MCF 10A (cell line): ENCODE data around the gene PDE4D. TPM values are rescaled to one million over a fixed set of nuclear protein-coding genes. Genes with fewer than 3 reads are reported as not detected.

Experiments
- BruUV-seq: library from RNA; stranded (reverse); fragments of 400-500 nt; replicated peaks from 2 replicates; lab custom pipeline; 2021; lab: Mats Ljungman, UMichigan
- CTCF ChIA-PET: fragments of 300-600 bp; sonication (Branson Sonifier 250); formaldehyde crosslinking; extraction: SDS; loops from one replicate; lab custom pipeline; 2021; ENCODE audit warnings: antibody characterized with exemption, inconsistent platforms; lab: Yijun Ruan, JAX
- POLR2A ChIA-PET: fragments of 300-600, 350-650 bp; sonication (Branson Sonifier 250); formaldehyde crosslinking; extraction: SDS; loops from one replicate; lab custom pipeline; 2020; ENCODE audit warnings: antibody characterized with exemption, inconsistent platforms; lab: Yijun Ruan, JAX
- DNase-seq: peaks from one replicate; pipeline ENCODE4 v3.0.0-alpha.2; 2018; ENCODE audit not compliant: unreplicated experiment
- H3K27ac Mint-ChIP-seq: one replicate; pipeline ENCODE4 v1.8.0; 2022; ENCODE audit warnings: mild to moderate bottlenecking, low read depth, mixed read lengths; ENCODE audit not compliant: unreplicated experiment
- H3K27me3 Mint-ChIP-seq: one replicate; pipeline ENCODE4 v1.8.0; 2022; ENCODE audit warnings: mixed read lengths; ENCODE audit not compliant: insufficient read depth, unreplicated experiment
- H3K36me3 Mint-ChIP-seq: one replicate; pipeline ENCODE4 v1.8.0; 2022; ENCODE audit warnings: mild to moderate bottlenecking, moderate library complexity, mixed read lengths; ENCODE audit not compliant: insufficient read depth, unreplicated experiment
- H3K4me1 Mint-ChIP-seq: one replicate; pipeline ENCODE4 v1.8.0; 2022; ENCODE audit warnings: mixed read lengths; ENCODE audit not compliant: insufficient read depth, unreplicated experiment
- H3K4me3 Mint-ChIP-seq: one replicate; pipeline ENCODE4 v1.8.0; 2022; ENCODE audit warnings: mild to moderate bottlenecking, moderate library complexity, mixed read lengths; ENCODE audit not compliant: unreplicated experiment
- H3K9me3 Mint-ChIP-seq: one replicate; pipeline ENCODE4 v1.8.0; 2022; ENCODE audit warnings: mixed read lengths; ENCODE audit not compliant: unreplicated experiment
- intact Hi-C: fragments of 100-400 bp; cut with micrococcal nuclease; formaldehyde crosslinking; loops from 2 replicates; pipeline ENCODE4 v1.14.1; 2022
- total RNA-seq: library from RNA; stranded (reverse); gene quantifications from 2 replicates; pipeline ENCODE4 v1.2.3, GENCODE V29; 2022
- TF ChIP-seq, protein P1 (sequence below): fragments of 200-600 bp; IDR thresholded peaks from one replicate; pipeline ENCODE4 v1.8.0; 2022; ENCODE audit warnings: antibody characterized with exemption, mild to moderate bottlenecking; ENCODE audit not compliant: unreplicated experiment

The PDE4D gene
- total RNA-seq, 1 experiment from 2014 or later, result 85.0 TPM

DNA sequence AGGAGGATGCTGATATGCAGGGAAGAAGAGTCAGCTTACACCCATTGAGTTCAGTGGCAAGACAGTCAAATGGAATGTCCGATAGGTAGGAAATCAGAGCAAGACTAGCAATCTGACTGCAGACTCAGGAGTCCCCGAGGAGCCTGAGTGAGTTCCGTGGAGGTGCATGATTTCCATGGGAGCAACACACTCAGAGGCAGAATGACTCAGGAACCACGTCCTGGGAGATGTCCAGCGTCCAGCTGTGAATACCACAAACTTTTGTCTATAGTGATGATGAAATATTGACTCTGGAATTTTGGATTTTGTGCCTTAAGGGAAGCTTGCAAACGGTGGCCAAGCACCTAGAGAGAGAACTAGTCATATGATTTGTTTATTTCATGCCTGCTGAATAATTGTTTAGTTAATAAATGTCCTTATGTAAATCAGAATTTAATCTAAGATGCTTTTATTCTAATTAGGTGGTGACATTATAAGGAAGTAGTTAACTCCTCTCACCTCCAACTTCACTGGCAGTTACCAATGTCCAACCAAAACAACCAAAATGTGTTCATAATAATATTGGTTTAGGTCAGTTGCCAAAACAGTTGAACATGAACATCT is 100.4 kb downstream of the PDE4D start:
- ChIA-PET CTCF (interaction anchor here (0.6 to 2.3 kb wide), 11 partner anchors 24 to 886 kb away, joined by 3 to 7 read pairs (median 4); no protein-coding TSS in a partner anchor), POLR2A (interaction anchor here (0.7 to 10.6 kb wide), 14 partner anchors 8 to 757 kb away, joined by 3 to 437 read pairs (median 6); no protein-coding TSS in a partner anchor)
- Mint-ChIP-seq H3K4me3 (peak overlapping the region; percentile 32), H3K36me3 (peaks cover 6% of the 10 kb centered on the region), H3K27ac (peak overlapping the region; percentile 89), H3K9me3 (no peaks in the 10 kb centered on the region), H3K4me1 (peaks cover 46% of the 10 kb centered on the region), H3K27me3 (no peaks in the 10 kb centered on the region)
- intact Hi-C loops, result loop anchor here (1.0 to 5.0 kb wide), 2 partner anchors 48 to 601 kb away; no protein-coding TSS in a partner anchor
- BruUV-seq, result no TSS peak
- DNase-seq, result peak; percentile 98
- TF ChIP-seq, protein P1, sequence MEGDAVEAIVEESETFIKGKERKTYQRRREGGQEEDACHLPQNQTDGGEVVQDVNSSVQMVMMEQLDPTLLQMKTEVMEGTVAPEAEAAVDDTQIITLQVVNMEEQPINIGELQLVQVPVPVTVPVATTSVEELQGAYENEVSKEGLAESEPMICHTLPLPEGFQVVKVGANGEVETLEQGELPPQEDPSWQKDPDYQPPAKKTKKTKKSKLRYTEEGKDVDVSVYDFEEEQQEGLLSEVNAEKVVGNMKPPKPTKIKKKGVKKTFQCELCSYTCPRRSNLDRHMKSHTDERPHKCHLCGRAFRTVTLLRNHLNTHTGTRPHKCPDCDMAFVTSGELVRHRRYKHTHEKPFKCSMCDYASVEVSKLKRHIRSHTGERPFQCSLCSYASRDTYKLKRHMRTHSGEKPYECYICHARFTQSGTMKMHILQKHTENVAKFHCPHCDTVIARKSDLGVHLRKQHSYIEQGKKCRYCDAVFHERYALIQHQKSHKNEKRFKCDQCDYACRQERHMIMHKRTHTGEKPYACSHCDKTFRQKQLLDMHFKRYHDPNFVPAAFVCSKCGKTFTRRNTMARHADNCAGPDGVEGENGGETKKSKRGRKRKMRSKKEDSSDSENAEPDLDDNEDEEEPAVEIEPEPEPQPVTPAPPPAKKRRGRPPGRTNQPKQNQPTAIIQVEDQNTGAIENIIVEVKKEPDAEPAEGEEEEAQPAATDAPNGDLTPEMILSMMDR, result no peak

DNA sequence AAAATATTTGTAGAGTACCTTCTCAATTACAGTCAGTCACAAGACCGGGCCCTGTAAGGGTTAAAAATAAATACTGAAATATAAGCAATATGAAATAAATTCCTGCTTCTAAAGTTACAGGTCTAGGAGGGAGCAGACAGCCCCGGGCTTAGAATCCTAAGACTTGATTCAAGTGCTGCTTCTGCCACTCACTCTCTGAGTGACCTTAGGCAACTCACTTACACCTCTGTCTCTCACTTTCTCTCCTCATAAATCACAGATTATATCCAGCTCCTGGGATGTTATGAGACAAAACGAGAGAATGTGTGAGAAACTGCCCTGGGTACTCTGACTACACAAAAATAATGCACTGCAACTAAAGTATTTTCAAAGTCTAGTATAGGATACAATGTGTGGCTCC is 101.9 kb downstream of the PDE4D start:
- no peak overlapping the region for H3K4me3 Mint-ChIP-seq
- ChIA-PET POLR2A (interaction anchor here (0.8 to 10.6 kb wide), 6 partner anchors 23 to 195 kb away, joined by 3 to 437 read pairs (median 66); no protein-coding TSS in a partner anchor), CTCF (interaction anchor here (1.3 to 6.5 kb wide), 6 partner anchors 9 to 402 kb away, joined by 5 to 37 read pairs (median 6); no protein-coding TSS in a partner anchor)
- H3K27me3 Mint-ChIP-seq, result no peaks in the 10 kb centered on the region
- peaks cover 6% of the 10 kb centered on the region for H3K36me3 Mint-ChIP-seq
- peaks cover 56% of the 10 kb centered on the region for H3K4me1 Mint-ChIP-seq
- peak overlapping the region; percentile 89 for H3K27ac Mint-ChIP-seq
- BruUV-seq, result no TSS peak
- H3K9me3 Mint-ChIP-seq, result no peaks in the 10 kb centered on the region
- intact Hi-C loops, result loop anchor here (5.0 kb wide), 1 partner anchor 599 kb away; no protein-coding TSS in a partner anchor
- no peak for DNase-seq
- TF ChIP-seq, protein P1, result no peak

DNA sequence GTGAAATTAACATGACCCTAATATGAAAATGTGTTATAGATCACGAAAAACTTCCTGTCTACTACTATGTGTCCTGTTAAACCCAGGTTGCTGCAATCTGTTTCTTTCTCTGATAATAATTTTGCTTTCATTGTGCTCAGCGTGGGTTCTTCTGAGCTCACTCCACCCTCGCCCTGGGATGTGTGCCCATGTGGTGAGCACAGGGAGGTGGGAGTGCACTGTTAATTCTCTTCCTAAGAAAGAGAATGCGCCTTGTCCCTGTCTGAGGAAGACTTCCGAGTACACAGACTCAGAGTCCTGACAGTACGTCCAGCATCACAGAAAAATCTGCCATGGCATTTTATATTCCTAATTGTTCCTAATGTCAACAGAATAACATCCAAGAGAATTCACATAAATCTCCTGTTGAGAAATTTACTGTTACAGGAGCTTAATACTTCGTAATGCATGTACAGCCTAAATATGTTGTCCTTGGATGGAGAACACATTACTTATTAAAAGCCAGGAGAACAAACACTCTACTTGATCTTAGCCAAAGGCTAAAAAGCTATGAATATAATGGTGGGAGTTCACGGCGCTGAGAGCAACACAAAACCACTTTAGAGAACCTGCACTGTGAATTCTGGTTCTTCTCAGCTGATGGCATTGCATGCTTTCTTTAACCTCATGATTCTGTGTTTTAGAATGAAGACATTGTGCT is 102.6 kb downstream of the PDE4D start:
- Mint-ChIP-seq H3K36me3 (peaks cover 11% of the 10 kb centered on the region), H3K4me1 (peaks cover 63% of the 10 kb centered on the region), H3K9me3 (no peaks in the 10 kb centered on the region), H3K4me3 (peak overlapping the region; percentile 52), H3K27ac (peak overlapping the region; percentile 89), H3K27me3 (no peaks in the 10 kb centered on the region)
- TF ChIP-seq, protein P1, result no peak
- intact Hi-C loops, result loop anchor here (1.0 to 5.0 kb wide), 2 partner anchors 23 to 599 kb away; no protein-coding TSS in a partner anchor
- ChIA-PET POLR2A (interaction anchor here (0.8 to 10.6 kb wide), 7 partner anchors 9 to 193 kb away, joined by 3 to 437 read pairs (median 7); no protein-coding TSS in a partner anchor), CTCF (interaction anchor here (0.5 to 6.5 kb wide), 6 partner anchors 10 to 402 kb away, joined by 3 to 37 read pairs (median 6); no protein-coding TSS in a partner anchor)
- BruUV-seq, result TSS peak; percentile 91
- DNase-seq, result peak; percentile 67
